Natural killer cell (primary cell): ENCODE data around the gene P2RX6. TPM values are rescaled to one million over a fixed set of nuclear protein-coding genes. Genes with fewer than 3 reads are reported as not detected.

ENCODE experiments used
- ATAC-seq, 3 donors: fragments of 150-1000 bp in 2 of 3; fragments of 200-7000 bp in 1 of 3; cut with Tn5 transposase; 1 replicate in 1 of 3; 2 replicates in 2 of 3; pipeline ENCODE4 v1.10.0; 2021; ENCODE audit warnings: mild to moderate bottlenecking in 2 of 3, moderate library complexity in 2 of 3
- DNase-seq, 2 donors: peaks; one replicate each; pipeline versions ENCODE4 v3.0.0 to v3.0.0-alpha.2; 2013 to 2021; ENCODE audit warnings: mixed read lengths in 1 of 2
- H3K27ac ChIP-seq: one replicate; pipeline ENCODE4 v1.5.1; 2013; ENCODE audit warnings: mild to moderate bottlenecking, low read length
- H3K27me3 ChIP-seq: one replicate; pipeline ENCODE4 v1.6.1; 2013; ENCODE audit warnings: low read length; ENCODE audit not compliant: control insufficient read depth, insufficient read depth
- H3K36me3 ChIP-seq: one replicate; pipeline ENCODE4 v1.6.1; 2013; ENCODE audit warnings: low read length; ENCODE audit not compliant: control insufficient read depth, insufficient read depth
- H3K4me1 ChIP-seq: one replicate; pipeline ENCODE4 v1.6.1; 2013; ENCODE audit warnings: low read length; ENCODE audit not compliant: control insufficient read depth, insufficient read depth
- H3K4me3 ChIP-seq: one replicate; pipeline ENCODE4 v1.5.1; 2013; ENCODE audit warnings: low read length
- H3K9me3 ChIP-seq: one replicate; pipeline ENCODE4 v1.6.1; 2013; ENCODE audit warnings: low read length; ENCODE audit not compliant: control insufficient read depth, insufficient read depth
- H3K27ac Mint-ChIP-seq, 2 donors: one replicate each; pipeline ENCODE4 v1.8.0; 2022; ENCODE audit warnings: mild to moderate bottlenecking in 2 of 2, mixed read lengths in 2 of 2, moderate library complexity in 1 of 2
- H3K27me3 Mint-ChIP-seq, 2 donors: one replicate each; pipeline ENCODE4 v1.8.0; 2022; ENCODE audit warnings: low read depth in 2 of 2, mixed read lengths in 2 of 2
- H3K36me3 Mint-ChIP-seq: one replicate; pipeline ENCODE4 v1.8.0; 2022; ENCODE audit warnings: mixed read lengths
- H3K4me1 Mint-ChIP-seq, 2 donors: one replicate each; pipeline ENCODE4 v1.8.0; 2022; ENCODE audit warnings: mixed read lengths in 2 of 2
- H3K4me3 Mint-ChIP-seq: one replicate; pipeline ENCODE4 v1.8.0; 2022; ENCODE audit warnings: mild to moderate bottlenecking, moderate library complexity, mixed read lengths
- H3K9me3 Mint-ChIP-seq, 2 donors: one replicate each; pipeline ENCODE4 v1.8.0; 2022; ENCODE audit warnings: mixed read lengths in 2 of 2
- WGBS: methylation state at CpG from one replicate; pipeline ENCODE4 v1.1.7; 2013; ENCODE audit warnings: missing lambda C conversion rate; ENCODE audit not compliant: insufficient coverage; 5-methylcytosine and 5-hydroxymethylcytosine counted together
- intact Hi-C: fragments of 100-400 bp; cut with micrococcal nuclease; formaldehyde crosslinking; loops from one replicate; pipeline ENCODE4 v1.14.2; 2022
- total RNA-seq, 4 donors: library from RNA; stranded (reverse); fragments of 120-200 nt in 1 of 4; gene quantifications; one replicate each; pipeline versions ENCODE4 v1.2.3 to v1.2.4, GENCODE V29; 2013 to 2022
- TF ChIP-seq, protein P1 (sequence below): fragments of 200-600 bp; IDR thresholded peaks from one replicate; pipeline ENCODE4 v1.8.0; 2022; ENCODE audit warnings: antibody characterized with exemption

The P2RX6 gene
- total RNA-seq, 3 donors from 2014 or later (not counting 1 experiment from before 2014, with no cell fraction given), result 0.14 to 0.93 (median 0.18) TPM

DNA sequence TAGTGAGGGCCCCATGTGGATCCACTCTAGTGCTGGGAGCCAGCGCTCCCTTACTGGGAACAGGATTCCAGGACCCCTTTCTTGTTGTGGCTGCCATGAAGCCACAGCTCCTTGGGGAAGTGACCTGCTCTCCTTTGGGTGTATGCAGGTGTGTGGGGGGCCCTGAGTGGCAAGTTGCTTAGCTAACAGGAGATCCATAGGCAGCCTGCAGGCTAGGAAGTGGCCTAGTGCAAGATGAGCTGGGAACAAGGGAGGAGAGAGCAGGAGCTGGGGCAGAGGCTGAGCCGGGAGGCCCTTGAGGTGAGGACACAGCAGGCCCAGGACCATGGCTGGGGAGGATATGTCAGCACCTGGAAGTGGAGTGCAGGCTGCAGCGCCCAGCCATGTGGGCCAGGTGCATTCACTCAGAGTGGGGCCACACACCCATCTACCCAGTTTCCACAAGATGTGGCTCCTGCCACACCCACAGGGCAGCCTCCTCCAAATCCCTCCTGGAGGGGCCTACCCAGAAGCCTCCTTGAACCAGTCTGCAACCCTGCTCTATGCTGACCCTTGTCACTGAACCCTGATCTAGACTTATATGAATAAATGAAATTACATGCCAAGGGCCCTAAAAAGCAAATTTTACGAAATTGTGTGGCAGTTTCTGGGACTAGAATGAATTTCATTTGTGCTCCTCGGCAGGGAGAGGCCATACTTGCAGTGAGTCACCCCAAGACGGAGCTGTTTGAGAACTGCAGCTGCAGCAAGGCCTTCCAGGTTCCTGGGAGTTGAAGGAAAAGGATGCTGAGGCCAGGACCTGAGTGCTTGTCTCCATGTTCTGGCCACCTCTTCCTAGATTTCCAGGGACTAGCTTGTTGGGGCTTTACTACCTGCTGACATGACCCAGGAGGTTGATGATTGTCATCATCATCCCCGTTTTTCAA is 16.3 kb upstream of the P2RX6 start:
- H3K36me3 Mint-ChIP-seq, result no peaks in the 10 kb centered on the region
- Histone ChIP-seq H3K36me3 (peaks cover 25% of the 10 kb centered on the region), H3K9me3 (no peaks in the 10 kb centered on the region), H3K27me3 (no peaks in the 10 kb centered on the region), H3K27ac (no peak overlapping the region), H3K4me3 (no peak overlapping the region), H3K4me1 (peaks cover 33% of the 10 kb centered on the region)
- 75% methylated on average over 7 of the region's 7 CpGs for WGBS
- no peaks in the 10 kb centered on the region for H3K27me3 Mint-ChIP-seq
- ATAC-seq (no peak), DNase-seq (no peak)
- peaks cover 26 to 33% of the 10 kb centered on the region in 2 donors for H3K4me1 Mint-ChIP-seq
- H3K4me3 Mint-ChIP-seq, result peak overlapping the region; percentile 37
- no peaks in the 10 kb centered on the region for H3K9me3 Mint-ChIP-seq
- peak overlapping the region; percentile 23 to 75 for H3K27ac Mint-ChIP-seq
- intact Hi-C loops, result no loop called here
- TF ChIP-seq, protein P1, sequence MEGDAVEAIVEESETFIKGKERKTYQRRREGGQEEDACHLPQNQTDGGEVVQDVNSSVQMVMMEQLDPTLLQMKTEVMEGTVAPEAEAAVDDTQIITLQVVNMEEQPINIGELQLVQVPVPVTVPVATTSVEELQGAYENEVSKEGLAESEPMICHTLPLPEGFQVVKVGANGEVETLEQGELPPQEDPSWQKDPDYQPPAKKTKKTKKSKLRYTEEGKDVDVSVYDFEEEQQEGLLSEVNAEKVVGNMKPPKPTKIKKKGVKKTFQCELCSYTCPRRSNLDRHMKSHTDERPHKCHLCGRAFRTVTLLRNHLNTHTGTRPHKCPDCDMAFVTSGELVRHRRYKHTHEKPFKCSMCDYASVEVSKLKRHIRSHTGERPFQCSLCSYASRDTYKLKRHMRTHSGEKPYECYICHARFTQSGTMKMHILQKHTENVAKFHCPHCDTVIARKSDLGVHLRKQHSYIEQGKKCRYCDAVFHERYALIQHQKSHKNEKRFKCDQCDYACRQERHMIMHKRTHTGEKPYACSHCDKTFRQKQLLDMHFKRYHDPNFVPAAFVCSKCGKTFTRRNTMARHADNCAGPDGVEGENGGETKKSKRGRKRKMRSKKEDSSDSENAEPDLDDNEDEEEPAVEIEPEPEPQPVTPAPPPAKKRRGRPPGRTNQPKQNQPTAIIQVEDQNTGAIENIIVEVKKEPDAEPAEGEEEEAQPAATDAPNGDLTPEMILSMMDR, result no peak

DNA sequence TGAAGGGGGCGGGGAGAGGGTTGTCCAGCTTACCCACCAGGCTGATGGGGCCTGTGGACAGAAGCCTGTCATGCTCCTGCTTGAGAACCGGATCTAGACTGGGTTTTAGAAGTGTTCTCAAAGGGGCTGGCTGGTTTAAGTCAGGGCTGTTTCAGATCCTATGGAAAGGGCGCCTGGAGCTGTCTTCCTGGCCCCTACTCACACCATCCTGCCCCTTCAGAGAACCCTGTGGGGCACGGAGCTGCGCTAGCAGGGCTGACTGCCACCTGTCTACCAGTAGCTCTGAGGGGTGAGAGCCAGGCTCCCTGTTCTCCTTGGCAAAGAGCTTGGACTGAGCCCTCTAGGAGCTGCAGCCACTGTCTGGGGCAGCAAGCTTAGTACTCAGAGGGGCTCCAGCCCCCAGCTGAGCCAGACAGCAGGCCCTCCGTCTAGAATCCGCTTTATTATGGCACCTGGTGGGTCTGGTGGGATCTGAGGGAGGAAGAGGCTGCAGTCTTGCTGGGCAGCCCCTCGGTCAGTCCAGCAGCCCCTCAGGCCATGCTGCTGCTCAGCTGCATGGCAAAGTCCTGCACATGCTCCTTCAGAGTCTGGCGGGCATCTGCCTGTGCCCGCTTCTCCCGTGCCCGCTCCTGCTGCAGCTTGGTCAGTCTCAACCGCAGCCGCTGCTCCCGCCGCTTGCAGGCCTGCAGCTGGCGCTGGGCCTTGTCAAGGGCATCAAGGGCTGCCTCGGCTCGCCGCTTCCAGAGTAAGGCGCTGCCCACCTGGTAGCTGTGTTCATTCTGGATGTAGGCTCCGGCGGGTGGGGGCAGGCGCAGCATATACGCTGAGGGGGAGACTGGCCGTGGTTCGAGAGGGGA is 15.4 kb upstream of the P2RX6 start:
- peak overlapping the region; percentile 98 to 99 for H3K27ac Mint-ChIP-seq
- Histone ChIP-seq H3K9me3 (no peaks in the 10 kb centered on the region), H3K27me3 (no peaks in the 10 kb centered on the region), H3K36me3 (peaks cover 23% of the 10 kb centered on the region), H3K4me1 (peaks cover 35% of the 10 kb centered on the region), H3K27ac (no peak overlapping the region), H3K4me3 (no peak overlapping the region)
- DNase-seq (no peak), ATAC-seq (no peak)
- TF ChIP-seq, protein P1, result no peak
- H3K4me1 Mint-ChIP-seq, result peaks cover 26 to 33% of the 10 kb centered on the region in 2 donors
- H3K9me3 Mint-ChIP-seq, result no peaks in the 10 kb centered on the region
- WGBS, result 96% methylated on average over 27 of the region's 27 CpGs
- H3K36me3 Mint-ChIP-seq, result no peaks in the 10 kb centered on the region
- H3K4me3 Mint-ChIP-seq, result peak overlapping the region; percentile 59
- intact Hi-C loops, result no loop called here
- no peaks in the 10 kb centered on the region for H3K27me3 Mint-ChIP-seq

DNA sequence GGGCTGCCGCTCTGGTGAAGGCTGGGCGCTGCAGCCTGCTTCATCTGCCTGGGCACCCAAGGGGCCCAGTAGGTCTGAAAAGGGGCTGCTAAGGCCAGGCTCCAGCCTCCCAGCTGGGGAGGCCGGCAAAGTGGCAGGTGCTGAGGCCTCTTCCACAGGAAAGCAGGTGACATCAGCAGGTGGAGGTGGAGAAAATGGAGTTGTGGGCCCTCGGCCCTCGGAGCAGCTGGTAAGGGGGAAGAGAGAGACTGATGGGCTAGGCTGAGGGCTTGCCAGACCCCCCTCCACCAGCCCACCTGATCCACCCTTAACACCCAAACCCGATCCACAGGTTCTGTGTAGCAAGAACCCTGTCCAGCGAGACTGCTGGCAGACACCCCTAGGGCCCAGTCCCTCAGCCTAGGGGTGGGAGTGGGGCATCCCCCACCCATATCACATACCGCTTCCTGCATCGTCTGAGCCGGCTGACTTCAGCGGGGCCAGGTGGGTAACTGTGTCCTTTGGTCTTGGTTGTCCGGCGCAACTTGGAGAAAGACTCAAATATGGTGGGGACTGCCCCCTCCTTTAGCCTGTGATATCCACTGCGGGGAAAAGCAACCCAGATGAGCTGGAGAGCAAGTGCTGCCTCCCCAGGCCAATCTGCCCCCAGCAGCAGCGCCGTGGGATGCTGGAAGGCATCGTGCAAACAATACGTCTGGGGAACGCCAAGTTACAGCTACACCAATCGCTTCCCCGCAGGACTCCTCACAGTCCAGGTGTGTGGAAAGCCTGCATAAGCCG is 14.6 kb upstream of the P2RX6 start:
- TF ChIP-seq, protein P1, result no peak
- Mint-ChIP-seq H3K4me3 (peak overlapping the region; percentile 59), H3K4me1 (peaks cover 26 to 33% of the 10 kb centered on the region in 2 donors), H3K9me3 (no peaks in the 10 kb centered on the region), H3K27ac (peak overlapping the region; percentile 98 to 99), H3K27me3 (no peaks in the 10 kb centered on the region), H3K36me3 (no peaks in the 10 kb centered on the region)
- 77% methylated on average over 20 of the region's 22 CpGs for WGBS
- H3K4me3 ChIP-seq, result peak overlapping the region; percentile 87
- H3K27me3 ChIP-seq, result no peaks in the 10 kb centered on the region
- peak in 1 of 2 donors; percentile 29 for DNase-seq
- H3K36me3 ChIP-seq, result peaks cover 20% of the 10 kb centered on the region
- ATAC-seq, result no peak
- H3K27ac ChIP-seq, result peak overlapping the region; percentile 94
- H3K9me3 ChIP-seq, result no peaks in the 10 kb centered on the region
- H3K4me1 ChIP-seq, result peaks cover 35% of the 10 kb centered on the region
- intact Hi-C loops, result no loop called here
